ENCODE data around the gene DLGAP1.

Gene DLGAP1

GRCh38 chr18:4391859-4392258, 63.2 kb downstream of the DLGAP1 start:
- Histone ChIP-seq H2AFZ (ENCODE audit: low read length, unreplicated experiment) (no peak overlapping the region), H3K4me1 (ENCODE audit: control insufficient read depth, insufficient read depth, low read length, unreplicated experiment) (no peaks in the 10 kb centered on the region), H3K36me3 (ENCODE audit: insufficient read depth, low read length) (no peaks in the 10 kb centered on the region), H3K4me3 (ENCODE audit: low read depth, low read length) (no peak overlapping the region), H3K27ac (ENCODE audit: low read depth, low read length) (no peak overlapping the region), H3K79me2 (ENCODE audit: control insufficient read depth, insufficient read depth, low read length, unreplicated experiment) (no peaks in the 10 kb centered on the region), H3K27me3 (ENCODE audit: insufficient read depth, low read length) (no peaks in the 10 kb centered on the region)

GRCh38 chr18:4385876-4386275, 69.2 kb downstream of the DLGAP1 start:
- Histone ChIP-seq H2AFZ (ENCODE audit: low read length, unreplicated experiment) (no peak overlapping the region), H3K27ac (ENCODE audit: low read depth, low read length) (no peak overlapping the region), H3K4me1 (ENCODE audit: control insufficient read depth, insufficient read depth, low read length, unreplicated experiment) (no peaks in the 10 kb centered on the region)

GRCh38 chr18:4384932-4385331, 70.2 kb downstream of the DLGAP1 start:
- Histone ChIP-seq H3K4me3 (ENCODE audit: low read depth, low read length) (no peak overlapping the region), H3K36me3 (ENCODE audit: insufficient read depth, low read length) (no peaks in the 10 kb centered on the region), H3K27ac (ENCODE audit: low read depth, low read length) (no peak overlapping the region), H3K79me2 (ENCODE audit: control insufficient read depth, insufficient read depth, low read length, unreplicated experiment) (no peaks in the 10 kb centered on the region), H2AFZ (ENCODE audit: low read length, unreplicated experiment) (no peak overlapping the region), H3K27me3 (ENCODE audit: insufficient read depth, low read length) (no peaks in the 10 kb centered on the region), H3K4me1 (ENCODE audit: control insufficient read depth, insufficient read depth, low read length, unreplicated experiment) (no peaks in the 10 kb centered on the region)

More at GRCh38 chr18:4385876-4386275, 69.2 kb downstream of the DLGAP1 start:
- no peaks in the 10 kb centered on the region for H3K79me2 ChIP-seq (ENCODE audit: control insufficient read depth, insufficient read depth, low read length, unreplicated experiment)
- no peak overlapping the region for H3K4me3 ChIP-seq (ENCODE audit: low read depth, low read length)
- no peaks in the 10 kb centered on the region for H3K36me3 ChIP-seq (ENCODE audit: insufficient read depth, low read length)
- H3K27me3 ChIP-seq (ENCODE audit: insufficient read depth, low read length), result no peaks in the 10 kb centered on the region

GRCh38 chr18:4374564-4374963, 80.5 kb downstream of the DLGAP1 start:
- no peak overlapping the region for H3K4me3 ChIP-seq (ENCODE audit: low read depth, low read length)
- H3K27me3 ChIP-seq (ENCODE audit: insufficient read depth, low read length), result no peaks in the 10 kb centered on the region
- no peaks in the 10 kb centered on the region for H3K79me2 ChIP-seq (ENCODE audit: control insufficient read depth, insufficient read depth, low read length, unreplicated experiment)
- no peak overlapping the region for H3K27ac ChIP-seq (ENCODE audit: low read depth, low read length)
- no peaks in the 10 kb centered on the region for H3K4me1 ChIP-seq (ENCODE audit: control insufficient read depth, insufficient read depth, low read length, unreplicated experiment)
- no peaks in the 10 kb centered on the region for H3K36me3 ChIP-seq (ENCODE audit: insufficient read depth, low read length)
- no peak overlapping the region for H2AFZ ChIP-seq (ENCODE audit: low read length, unreplicated experiment)

- Histone ChIP-seq H3K4me1 (ENCODE audit: control insufficient read depth, insufficient read depth, low read length, unreplicated experiment) (no peaks in the 10 kb centered on the region), H3K79me2 (ENCODE audit: control insufficient read depth, insufficient read depth, low read length, unreplicated experiment) (no peaks in the 10 kb centered on the region), H3K27me3 (ENCODE audit: insufficient read depth, low read length) (no peaks in the 10 kb centered on the region), H3K4me3 (ENCODE audit: low read depth, low read length) (no peak overlapping the region), H2AFZ (ENCODE audit: low read length, unreplicated experiment) (no peak overlapping the region), H3K36me3 (ENCODE audit: insufficient read depth, low read length) (no peaks in the 10 kb centered on the region), H3K27ac (ENCODE audit: low read depth, low read length) (no peak overlapping the region)
Observed at GRCh38 chr18:4369705-4370104, 85.4 kb downstream of the DLGAP1 start.

- Histone ChIP-seq H3K27ac (ENCODE audit: low read depth, low read length) (no peak overlapping the region), H3K27me3 (ENCODE audit: insufficient read depth, low read length) (no peaks in the 10 kb centered on the region), H3K4me1 (ENCODE audit: control insufficient read depth, insufficient read depth, low read length, unreplicated experiment) (no peaks in the 10 kb centered on the region), H3K36me3 (ENCODE audit: insufficient read depth, low read length) (no peaks in the 10 kb centered on the region), H3K4me3 (ENCODE audit: low read depth, low read length) (no peak overlapping the region), H3K79me2 (ENCODE audit: control insufficient read depth, insufficient read depth, low read length, unreplicated experiment) (no peaks in the 10 kb centered on the region), H2AFZ (ENCODE audit: low read length, unreplicated experiment) (no peak overlapping the region)
Observed at GRCh38 chr18:4360221-4360715, 94.8 kb downstream of the DLGAP1 start.

GRCh38 chr18:4358618-4359017, 96.5 kb downstream of the DLGAP1 start:
- no peaks in the 10 kb centered on the region for H3K36me3 ChIP-seq (ENCODE audit: insufficient read depth, low read length)
- H3K27me3 ChIP-seq (ENCODE audit: insufficient read depth, low read length), result no peaks in the 10 kb centered on the region
- no peak overlapping the region for H3K27ac ChIP-seq (ENCODE audit: low read depth, low read length)
- H3K4me1 ChIP-seq (ENCODE audit: control insufficient read depth, insufficient read depth, low read length, unreplicated experiment), result no peaks in the 10 kb centered on the region
- H3K79me2 ChIP-seq (ENCODE audit: control insufficient read depth, insufficient read depth, low read length, unreplicated experiment), result no peaks in the 10 kb centered on the region
- H3K4me3 ChIP-seq (ENCODE audit: low read depth, low read length), result no peak overlapping the region
- no peak overlapping the region for H2AFZ ChIP-seq (ENCODE audit: low read length, unreplicated experiment)

GRCh38 chr18:4357579-4357978, 97.5 kb downstream of the DLGAP1 start:
- H3K4me3 ChIP-seq (ENCODE audit: low read depth, low read length), result no peak overlapping the region

GRCh38 chr18:4356929-4357328, 98.2 kb downstream of the DLGAP1 start:
- Histone ChIP-seq H2AFZ (ENCODE audit: low read length, unreplicated experiment) (no peak overlapping the region), H3K27me3 (ENCODE audit: insufficient read depth, low read length) (no peaks in the 10 kb centered on the region), H3K4me1 (ENCODE audit: control insufficient read depth, insufficient read depth, low read length, unreplicated experiment) (no peaks in the 10 kb centered on the region), H3K36me3 (ENCODE audit: insufficient read depth, low read length) (no peaks in the 10 kb centered on the region), H3K79me2 (ENCODE audit: control insufficient read depth, insufficient read depth, low read length, unreplicated experiment) (no peaks in the 10 kb centered on the region), H3K4me3 (ENCODE audit: low read depth, low read length) (no peak overlapping the region), H3K27ac (ENCODE audit: low read depth, low read length) (no peak overlapping the region)

More at GRCh38 chr18:4357579-4357978, 97.5 kb downstream of the DLGAP1 start:
- no peak overlapping the region for H2AFZ ChIP-seq (ENCODE audit: low read length, unreplicated experiment)
- H3K27ac ChIP-seq (ENCODE audit: low read depth, low read length), result no peak overlapping the region
- H3K4me1 ChIP-seq (ENCODE audit: control insufficient read depth, insufficient read depth, low read length, unreplicated experiment), result no peaks in the 10 kb centered on the region
- no peaks in the 10 kb centered on the region for H3K36me3 ChIP-seq (ENCODE audit: insufficient read depth, low read length)
- no peaks in the 10 kb centered on the region for H3K79me2 ChIP-seq (ENCODE audit: control insufficient read depth, insufficient read depth, low read length, unreplicated experiment)
- no peaks in the 10 kb centered on the region for H3K27me3 ChIP-seq (ENCODE audit: insufficient read depth, low read length)

GRCh38 chr18:4353853-4354418, 101.2 kb downstream of the DLGAP1 start:
- Histone ChIP-seq H3K27me3 (ENCODE audit: insufficient read depth, low read length) (no peaks in the 10 kb centered on the region), H3K36me3 (ENCODE audit: insufficient read depth, low read length) (no peaks in the 10 kb centered on the region), H3K79me2 (ENCODE audit: control insufficient read depth, insufficient read depth, low read length, unreplicated experiment) (no peaks in the 10 kb centered on the region), H3K27ac (ENCODE audit: low read depth, low read length) (no peak overlapping the region), H3K4me1 (ENCODE audit: control insufficient read depth, insufficient read depth, low read length, unreplicated experiment) (no peaks in the 10 kb centered on the region), H3K4me3 (ENCODE audit: low read depth, low read length) (no peak overlapping the region), H2AFZ (ENCODE audit: low read length, unreplicated experiment) (no peak overlapping the region)

- Histone ChIP-seq H3K27ac (ENCODE audit: low read depth, low read length) (no peak overlapping the region), H3K4me3 (ENCODE audit: low read depth, low read length) (no peak overlapping the region)
Observed at GRCh38 chr18:4352746-4353551, 102.2 kb downstream of the DLGAP1 start.

More at GRCh38 chr18:4352746-4353551, 102.2 kb downstream of the DLGAP1 start:
- Histone ChIP-seq H2AFZ (ENCODE audit: low read length, unreplicated experiment) (no peak overlapping the region), H3K36me3 (ENCODE audit: insufficient read depth, low read length) (no peaks in the 10 kb centered on the region), H3K4me1 (ENCODE audit: control insufficient read depth, insufficient read depth, low read length, unreplicated experiment) (no peaks in the 10 kb centered on the region), H3K27me3 (ENCODE audit: insufficient read depth, low read length) (no peaks in the 10 kb centered on the region), H3K79me2 (ENCODE audit: control insufficient read depth, insufficient read depth, low read length, unreplicated experiment) (no peaks in the 10 kb centered on the region)
